IMR-90 (cell line): ENCODE data around the gene IKBKE. TPM values are rescaled to one million over a fixed set of nuclear protein-coding genes. Genes with fewer than 3 reads are reported as not detected.

Experiments used
- ATAC-seq: fragments of 200-7000 bp; cut with Tn5 transposase; 2 replicates; pipeline ENCODE4 v1.9.1; 2020; ENCODE audit warnings: low read depth, mild to moderate bottlenecking, moderate library complexity
- BruUV-seq: library from RNA; stranded (reverse); fragments of 400-500 nt; replicated peaks from 2 replicates; lab custom pipeline; 2021; lab: Mats Ljungman, UMichigan
- CTCF ChIA-PET: fragments of 300-600 bp; formaldehyde crosslinking; extraction: SDS; loops from one replicate; lab custom pipeline; 2021; ENCODE audit warnings: antibody characterized with exemption; lab: Yijun Ruan, JAX
- POLR2A ChIA-PET: fragments of 300-600 bp; sonication (Branson Sonifier 250); formaldehyde crosslinking; loops from one replicate; lab custom pipeline; 2022; ENCODE audit warnings: antibody characterized with exemption; ENCODE audit not compliant: unreplicated experiment; lab: Charles Lee
- DNase-seq: peaks from one replicate; pipeline ENCODE4 v3.0.0; 2013
- H2AFZ ChIP-seq: replicated peaks from 2 replicates; pipeline ENCODE3; 2013; ENCODE audit warnings: low read length, mild to moderate bottlenecking; ENCODE audit not compliant: poor library complexity
- H2AK5ac ChIP-seq: 2 replicates; pipeline ENCODE4 v1.6.1; 2013; ENCODE audit warnings: low read depth, low read length, inconsistent platforms
- H2AK9ac ChIP-seq: replicated peaks from 2 replicates; pipeline ENCODE3; 2013; ENCODE audit warnings: mild to moderate bottlenecking, low read depth, low read length, moderate library complexity; ENCODE audit not compliant: poor library complexity
- H2BK120ac ChIP-seq: 2 replicates; pipeline ENCODE4 v1.6.1; 2013; ENCODE audit warnings: low read depth, low read length, inconsistent platforms
- H2BK15ac ChIP-seq: 3 replicates; pipeline ENCODE4 v1.6.1; 2013; ENCODE audit warnings: low read depth, low read length, inconsistent platforms
- H2BK20ac ChIP-seq: 2 replicates; pipeline ENCODE4 v1.6.1; 2013; ENCODE audit warnings: low read depth, mild to moderate bottlenecking, inconsistent platforms, low read length, moderate library complexity
- H2BK5ac ChIP-seq: 2 replicates; pipeline ENCODE4 v1.6.1; 2013; ENCODE audit warnings: mild to moderate bottlenecking, low read depth, low read length, inconsistent platforms; ENCODE audit not compliant: poor library complexity, severe bottlenecking
- H3K14ac ChIP-seq: replicated peaks from 2 replicates; pipeline ENCODE4 v1.6.1; 2013; ENCODE audit warnings: low read depth, low read length, inconsistent platforms
- H3K18ac ChIP-seq: 2 replicates; pipeline ENCODE4 v1.6.1; 2013; ENCODE audit warnings: low read depth, low read length, control low read depth
- H3K23ac ChIP-seq: 2 replicates; pipeline ENCODE4 v1.6.1; 2013; ENCODE audit warnings: low read depth, low read length, inconsistent platforms
- H3K27ac ChIP-seq: 2 replicates; pipeline ENCODE4 v1.5.1; 2013; ENCODE audit warnings: mild to moderate bottlenecking, control low read depth, low read length; ENCODE audit not compliant: insufficient read depth
- H3K27me3 ChIP-seq: 2 replicates; pipeline ENCODE4 v1.6.1; 2013; ENCODE audit warnings: low read length; ENCODE audit not compliant: control insufficient read depth, insufficient read depth
- H3K36me3 ChIP-seq: 2 replicates; pipeline ENCODE4 v1.6.1; 2013; ENCODE audit warnings: low read length, mixed read lengths; ENCODE audit not compliant: control insufficient read depth, insufficient read depth
- H3K4ac ChIP-seq: 2 replicates; pipeline ENCODE4 v1.6.1; 2013; ENCODE audit warnings: low read depth, low read length, inconsistent platforms
- H3K4me1 ChIP-seq: 2 replicates; pipeline ENCODE4 v1.6.1; 2013; ENCODE audit warnings: low read length, mixed read lengths; ENCODE audit not compliant: control insufficient read depth, insufficient read depth
- H3K4me2 ChIP-seq: 2 replicates; pipeline ENCODE4 v1.6.1; 2013; ENCODE audit warnings: low read depth, mild to moderate bottlenecking, control low read depth, low read length, moderate library complexity
- H3K4me3 ChIP-seq: 2 replicates; pipeline ENCODE4 v1.5.1; 2013; ENCODE audit warnings: low read depth, mild to moderate bottlenecking, control low read depth, low read length, moderate library complexity; ENCODE audit not compliant: insufficient read depth
- H3K56ac ChIP-seq: 2 replicates; pipeline ENCODE4 v1.6.1; 2013; ENCODE audit warnings: low read length, inconsistent platforms; ENCODE audit not compliant: insufficient read depth; ENCODE audit errors: extremely low read depth
- H3K79me1 ChIP-seq, 2 experiments: 2 replicates each; pipeline ENCODE4 v1.6.1; 2013; ENCODE audit warnings: low read length in 2 of 2, inconsistent platforms in 1 of 2, low read depth in 1 of 2
- H3K9ac ChIP-seq: 2 replicates; pipeline ENCODE4 v1.6.1; 2013; ENCODE audit warnings: low read depth, low read length, control low read depth
- H3K9me1 ChIP-seq: 2 replicates; pipeline ENCODE4 v1.6.1; 2013; ENCODE audit warnings: low read length, inconsistent platforms; ENCODE audit not compliant: insufficient read depth
- H3K9me3 ChIP-seq: 2 replicates; pipeline ENCODE4 v1.6.1; 2013; ENCODE audit warnings: low read length; ENCODE audit not compliant: control insufficient read depth, insufficient read depth
- H4K20me1 ChIP-seq: 2 replicates; pipeline ENCODE4 v1.6.1; 2013; ENCODE audit warnings: low read length, inconsistent platforms; ENCODE audit not compliant: insufficient read depth
- H4K5ac ChIP-seq: 2 replicates; pipeline ENCODE4 v1.6.1; 2013; ENCODE audit warnings: mild to moderate bottlenecking, low read depth, low read length, control low read depth
- H4K8ac ChIP-seq, 2 experiments: 2 replicates each; pipeline ENCODE4 v1.6.1; 2013; ENCODE audit warnings: low read depth in 2 of 2, low read length in 2 of 2, control low read depth in 1 of 2, inconsistent platforms in 1 of 2
- H4K91ac ChIP-seq: 2 replicates; pipeline ENCODE4 v1.6.1; 2013; ENCODE audit warnings: low read depth, low read length, inconsistent platforms; ENCODE audit not compliant: insufficient read depth
- CEBPB ChIP-seq: IDR thresholded peaks from 2 replicates; pipeline ENCODE4 v1.6.1; 2012; ENCODE audit warnings: low read depth, low read length, improper control_type of control experiment
- FOS ChIP-seq: fragments of 150-350 bp; IDR thresholded peaks from 2 replicates; pipeline ENCODE4 v1.6.1; 2016; ENCODE audit warnings: low read depth, low read length
- MAFK ChIP-seq: IDR thresholded peaks from 2 replicates; pipeline ENCODE4 v1.6.1; 2012; ENCODE audit warnings: low read depth, low read length, improper control_type of control experiment
- NFE2L2 ChIP-seq: fragments of 150-350 bp; IDR thresholded peaks from 2 replicates; pipeline ENCODE4 v1.6.1; 2016; ENCODE audit warnings: low read depth, mild to moderate bottlenecking, low read length
- RAD21 ChIP-seq: IDR thresholded peaks from 2 replicates; pipeline ENCODE4 v1.6.1; 2012; ENCODE audit warnings: low read length, improper control_type of control experiment
- RCOR1 ChIP-seq: IDR thresholded peaks from 2 replicates; pipeline ENCODE4 v1.6.1; 2012; ENCODE audit warnings: mild to moderate bottlenecking, low read length, improper control_type of control experiment; ENCODE audit not compliant: insufficient replicate concordance
- RFX5 ChIP-seq: IDR thresholded peaks from 2 replicates; pipeline ENCODE4 v1.8.0; 2012; ENCODE audit warnings: low read depth, mild to moderate bottlenecking, low read length, moderate library complexity
- SMC3 ChIP-seq: fragments of 150-350 bp; IDR thresholded peaks from 2 replicates; pipeline ENCODE4 v1.6.1; 2016; ENCODE audit warnings: low read depth, mild to moderate bottlenecking, antibody characterized with exemption, low read length, moderate library complexity
- WGBS, 2 experiments: methylation state at CpG; one replicate each; pipeline versions ENCODE4 v1.1.5 to v1.1.7; 2013; ENCODE audit warnings: missing lambda C conversion rate in 2 of 2; ENCODE audit not compliant: insufficient read length in 1 of 2; ENCODE audit errors: extremely low coverage in 2 of 2; 5-methylcytosine and 5-hydroxymethylcytosine counted together
- dilution Hi-C: fragments of 300-500 bp; cut with HindIII; formaldehyde crosslinking; loops from one replicate; pipeline ENCODE4 v1.14.3; 2018; ENCODE audit warnings: low sequenced_read_pairs; ENCODE audit not compliant: unreplicated experiment
- in situ Hi-C: fragments of 300-500 bp; cut with MboI; formaldehyde crosslinking; loops from 3 replicates; pipeline ENCODE4 v1.14.3; 2019; ENCODE audit warnings: low sequenced_read_pairs, inconsistent platforms, mixed read lengths
- intact Hi-C: fragments of 100-400 bp; cut with micrococcal nuclease; formaldehyde crosslinking; loops from 2 replicates; pipeline ENCODE4 v1.10.0; 2022
- polyA plus RNA-seq, 3 experiments: library from polyadenylated mRNA; depleted of rRNA; stranded (reverse); fragments of >200 nt; gene quantifications; 2 replicates each; pipeline ENCODE4 v1.2.3, GENCODE V29; 2012; ENCODE audit warnings: low replicate concordance in 1 of 3
- total RNA-seq: library from RNA; depleted of rRNA; stranded (reverse); fragments of >200 nt; gene quantifications from 2 replicates; pipeline ENCODE4 v1.2.3, GENCODE V29; 2012

IKBKE gene
- total and polyA plus RNA-seq, 2 of the 4 experiments (the other 2 are of a cell fraction), result 20.3 to 24.0 TPM

GRCh38 chr1:206532368-206532767 lies 62.1 kb downstream of the IKBKE start:
- Histone ChIP-seq H3K9me3 (no peaks in the 10 kb centered on the region), H3K23ac (no peak overlapping the region), H2BK120ac (no peak overlapping the region), H3K9me1 (no peaks in the 10 kb centered on the region; the same call in 1 of the 2 replicates), H3K27ac (no peak overlapping the region), H3K36me3 (no peaks in the 10 kb centered on the region), H3K4me3 (no peak overlapping the region), H3K9ac (no peak overlapping the region), H3K14ac (no peak overlapping the region), H3K79me1 (no peaks in the 10 kb centered on the region), H3K27me3 (peaks cover 3% of the 10 kb centered on the region), H2AK5ac (no peak overlapping the region), H4K20me1 (no peaks in the 10 kb centered on the region; the same call in 1 of the 2 replicates), H2BK15ac (no peak overlapping the region), H2BK20ac (no peak overlapping the region), H4K91ac (no peak overlapping the region), H3K4me1 (no peaks in the 10 kb centered on the region), H4K5ac (no peak overlapping the region), H2AFZ (no peak overlapping the region), H2AK9ac (no peak overlapping the region), H3K4ac (no peak overlapping the region), H3K18ac (no peak overlapping the region), H2BK5ac (no peak overlapping the region), H3K56ac (no peak overlapping the region), H4K8ac (no peak overlapping the region), H3K4me2 (no peak overlapping the region)
- in situ Hi-C loops, result no loop called here
- 94% methylated on average over 3 of the region's 7 CpGs; no CpG with 5 or more reads in 1 of the 2 experiments for WGBS, 2 experiments
- BruUV-seq, result no TSS peak
- TF ChIP-seq RAD21 (no peak), CEBPB (no peak), RFX5 (no peak), RCOR1 (no peak), NFE2L2 (no peak), FOS (no peak), MAFK (no peak), SMC3 (no peak)
- ATAC-seq (no peak), DNase-seq (no peak)
- intact Hi-C loops, result no loop called here
- dilution Hi-C loops, result no loop called here
- CTCF ChIA-PET, result no interaction called here
- POLR2A ChIA-PET, result no interaction called here
